SU-DHL-6 (cell line): ENCODE measurements around the gene PTMS.

ENCODE experiments used
- H2AFZ ChIP-seq: fragments of 200-600 bp; sonication (generic); 2 replicates; pipeline ENCODE4 v1.6.1; 2014; ENCODE audit warnings: low read depth, mild to moderate bottlenecking, moderate library complexity, mixed read lengths, antibody characterized with exemption, low read length; ENCODE audit not compliant: severe bottlenecking
- H3F3A ChIP-seq: fragments of 200-600 bp; shearing (Covaris generic); 2 replicates; pipeline ENCODE4 v1.6.0; 2016; ENCODE audit warnings: antibody characterized with exemption, mild to moderate bottlenecking; ENCODE audit not compliant: insufficient read depth
- H3K27ac ChIP-seq: fragments of 200-600 bp; sonication (generic); 2 replicates; pipeline ENCODE4 v1.5.1; 2016; ENCODE audit warnings: low read depth, mild to moderate bottlenecking, low read length, moderate library complexity, mixed read lengths
- H3K27me3 ChIP-seq: fragments of 200-600 bp; sonication (generic), shearing (Covaris generic); 2 replicates; pipeline ENCODE4 v1.6.0; 2014; ENCODE audit warnings: mild to moderate bottlenecking, low read length
- H3K36me3 ChIP-seq: fragments of 200-600 bp; sonication (generic); 2 replicates; pipeline ENCODE4 v1.6.1; 2014; ENCODE audit warnings: mild to moderate bottlenecking, low read length, mixed read lengths
- H3K4me2 ChIP-seq: fragments of 300-600, 200-600 bp; shearing (Covaris generic), sonication (generic); 2 replicates; pipeline ENCODE4 v1.6.0; 2014; ENCODE audit warnings: low read length, low read depth, mild to moderate bottlenecking; ENCODE audit not compliant: poor library complexity, severe bottlenecking
- H3K4me3 ChIP-seq: fragments of 200-600 bp; sonication (generic); 2 replicates; pipeline ENCODE4 v1.5.1; 2014; ENCODE audit warnings: antibody characterized with exemption, low read length, mild to moderate bottlenecking, mixed read lengths; ENCODE audit not compliant: insufficient read depth, poor library complexity, severe bottlenecking
- H3K79me2 ChIP-seq: fragments of 200-600 bp; sonication (generic); 2 replicates; pipeline ENCODE4 v1.6.1; 2014; ENCODE audit warnings: mild to moderate bottlenecking, low read length, moderate library complexity; ENCODE audit not compliant: insufficient read depth
- H3K9ac ChIP-seq: fragments of 200-600 bp; sonication (generic); 2 replicates; pipeline ENCODE4 v1.7.0; 2014; ENCODE audit warnings: mild to moderate bottlenecking, low read length
- H3K9me2 ChIP-seq: fragments of 200-600 bp; sonication (generic); replicated peaks from 2 replicates; pipeline ENCODE4 v1.6.1; 2014; ENCODE audit warnings: low read length; ENCODE audit not compliant: insufficient read depth
- H3K9me3 ChIP-seq: fragments of 200-600 bp; sonication (generic); 2 replicates; pipeline ENCODE4 v1.6.1; 2014; ENCODE audit warnings: low read length, mixed read lengths; ENCODE audit not compliant: insufficient read depth
- H4K20me1 ChIP-seq: fragments of 200-600 bp; sonication (generic); 2 replicates; pipeline ENCODE4 v1.6.1; 2014; ENCODE audit warnings: low read depth, mild to moderate bottlenecking, antibody characterized with exemption, low read length, moderate library complexity, mixed read lengths
- CTCF ChIP-seq: fragments of 200-600 bp; sonication (generic); IDR thresholded peaks from one replicate; pipeline ENCODE4 v1.5.1; 2017; ENCODE audit warnings: antibody characterized with exemption, mild to moderate bottlenecking, low read length, moderate library complexity; ENCODE audit not compliant: insufficient read depth, poor library complexity, severe bottlenecking
- EZH2phosphoT487 ChIP-seq: fragments of 200-600 bp; sonication (generic), shearing (Covaris generic); conservative IDR thresholded peaks from 2 replicates; pipeline ENCODE4 v1.6.1; 2018; ENCODE audit warnings: mild to moderate bottlenecking, antibody characterized with exemption, low read length, moderate library complexity, mixed read lengths

The PTMS gene

GRCh38 chr12:6791931-6792520 is 25.9 kb downstream of the PTMS start:
- TF ChIP-seq EZH2phosphoT487 (no peak), CTCF (no peak)
- no peak overlapping the region for H3K4me2 ChIP-seq
- no peak overlapping the region for H3K27ac ChIP-seq
- no peaks in the 10 kb centered on the region for H3K9me2 ChIP-seq
- H3K27me3 ChIP-seq, result no peaks in the 10 kb centered on the region
- H4K20me1 ChIP-seq, result no peaks in the 10 kb centered on the region
- H3K4me3 ChIP-seq, result no peak overlapping the region
- no peaks in the 10 kb centered on the region for H3F3A ChIP-seq
- no peaks in the 10 kb centered on the region for H3K79me2 ChIP-seq
- no peak overlapping the region for H2AFZ ChIP-seq
- no peak overlapping the region for H3K9ac ChIP-seq
- H3K9me3 ChIP-seq, result no peaks in the 10 kb centered on the region
- no peaks in the 10 kb centered on the region for H3K36me3 ChIP-seq

- Histone ChIP-seq H3K27me3 (no peaks in the 10 kb centered on the region), H3K36me3 (no peaks in the 10 kb centered on the region), H3K4me2 (no peak overlapping the region), H3K9ac (no peak overlapping the region), H3K9me3 (no peaks in the 10 kb centered on the region), H3K9me2 (no peaks in the 10 kb centered on the region), H3K79me2 (no peaks in the 10 kb centered on the region), H2AFZ (no peak overlapping the region), H3F3A (no peaks in the 10 kb centered on the region), H3K27ac (no peak overlapping the region), H3K4me3 (no peak overlapping the region), H4K20me1 (no peaks in the 10 kb centered on the region)
- TF ChIP-seq EZH2phosphoT487, result no peak
- TF ChIP-seq CTCF, result no peak
Measured at GRCh38 chr12:6792522-6793201, 26.5 kb downstream of the PTMS start.

- Histone ChIP-seq H3K9me3 (no peaks in the 10 kb centered on the region), H4K20me1 (no peaks in the 10 kb centered on the region), H3K36me3 (no peaks in the 10 kb centered on the region), H3K27ac (no peak overlapping the region), H2AFZ (no peak overlapping the region), H3K27me3 (no peaks in the 10 kb centered on the region), H3K4me3 (no peak overlapping the region), H3F3A (no peaks in the 10 kb centered on the region), H3K9me2 (no peaks in the 10 kb centered on the region), H3K79me2 (no peaks in the 10 kb centered on the region), H3K4me2 (no peak overlapping the region), H3K9ac (no peak overlapping the region)
- no peak for TF ChIP-seq CTCF
- no peak for TF ChIP-seq EZH2phosphoT487
Measured at GRCh38 chr12:6795088-6795487, 28.9 kb downstream of the PTMS start.
